ENCODE data around the gene GHR.

- TF ChIP-seq EZH2 (IDR thresholded peaks at IDR 0.05), result no peak
- no peak for TF ChIP-seq POLR2AphosphoS5 (IDR thresholded peaks at IDR 0.05; ENCODE audit: borderline replicate concordance, low read depth, low read length)
- no peak for TF ChIP-seq FOXP2 (optimal IDR thresholded peaks at IDR 0.05; ENCODE audit: control extremely low read depth, extremely low read length, insufficient read depth)
Observed at GRCh38 chr5:42515504-42515903, 92.3 kb downstream of the GHR start.

Data from SK-N-MC (cell line).